22Rv1 (cell line): ENCODE results near the gene ANK3.

ENCODE experiments used
- ZFX ChIP-seq: fragments of 450-650 bp; IDR thresholded peaks from 2 replicates; pipeline ENCODE4 v1.6.1; 2017; ENCODE audit warnings: antibody characterized with exemption, borderline replicate concordance
- TF ChIP-seq, protein P1 (sequence below): fragments of 450-650 bp; IDR thresholded peaks from 2 replicates; pipeline ENCODE4 v1.5.1; 2017; ENCODE audit warnings: mild to moderate bottlenecking

DNA sequence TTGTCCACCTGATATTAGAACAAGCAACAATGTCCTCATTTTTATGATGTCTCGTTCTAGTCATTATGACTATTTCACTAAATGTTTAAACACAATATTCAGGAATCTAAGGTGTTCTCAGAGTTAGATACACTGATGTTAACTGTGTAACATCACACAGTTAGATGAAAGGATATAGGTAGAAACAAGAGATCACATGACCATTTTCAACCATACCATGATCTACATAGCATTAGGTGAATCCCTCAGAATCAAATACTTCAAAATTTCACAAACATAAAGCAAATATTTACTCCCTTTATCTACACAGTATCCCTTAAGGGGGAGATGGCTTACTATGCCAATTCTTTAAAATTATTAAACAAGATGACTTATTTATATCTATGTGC, 90.3 kb downstream of the ANK3 start:
- TF ChIP-seq, protein P1, sequence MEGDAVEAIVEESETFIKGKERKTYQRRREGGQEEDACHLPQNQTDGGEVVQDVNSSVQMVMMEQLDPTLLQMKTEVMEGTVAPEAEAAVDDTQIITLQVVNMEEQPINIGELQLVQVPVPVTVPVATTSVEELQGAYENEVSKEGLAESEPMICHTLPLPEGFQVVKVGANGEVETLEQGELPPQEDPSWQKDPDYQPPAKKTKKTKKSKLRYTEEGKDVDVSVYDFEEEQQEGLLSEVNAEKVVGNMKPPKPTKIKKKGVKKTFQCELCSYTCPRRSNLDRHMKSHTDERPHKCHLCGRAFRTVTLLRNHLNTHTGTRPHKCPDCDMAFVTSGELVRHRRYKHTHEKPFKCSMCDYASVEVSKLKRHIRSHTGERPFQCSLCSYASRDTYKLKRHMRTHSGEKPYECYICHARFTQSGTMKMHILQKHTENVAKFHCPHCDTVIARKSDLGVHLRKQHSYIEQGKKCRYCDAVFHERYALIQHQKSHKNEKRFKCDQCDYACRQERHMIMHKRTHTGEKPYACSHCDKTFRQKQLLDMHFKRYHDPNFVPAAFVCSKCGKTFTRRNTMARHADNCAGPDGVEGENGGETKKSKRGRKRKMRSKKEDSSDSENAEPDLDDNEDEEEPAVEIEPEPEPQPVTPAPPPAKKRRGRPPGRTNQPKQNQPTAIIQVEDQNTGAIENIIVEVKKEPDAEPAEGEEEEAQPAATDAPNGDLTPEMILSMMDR = no peak
- no peak for TF ChIP-seq ZFX
